AG10803 (cell line): ENCODE results near the gene GPR82.

Experiments used
- DNase-seq: peaks from one replicate; pipeline ENCODE4 v3.0.0; 2010; ENCODE audit warnings: low read depth
- H3K4me3 ChIP-seq: 2 replicates; pipeline ENCODE4 v1.5.1; 2011; ENCODE audit warnings: mild to moderate bottlenecking, low read length, control low read depth
- TF ChIP-seq, protein P1 (sequence below): conservative IDR thresholded peaks from 2 replicates; pipeline ENCODE4 v1.5.1; 2011; ENCODE audit warnings: mild to moderate bottlenecking, low read length, control low read depth, inconsistent platforms

Gene GPR82

DNA sequence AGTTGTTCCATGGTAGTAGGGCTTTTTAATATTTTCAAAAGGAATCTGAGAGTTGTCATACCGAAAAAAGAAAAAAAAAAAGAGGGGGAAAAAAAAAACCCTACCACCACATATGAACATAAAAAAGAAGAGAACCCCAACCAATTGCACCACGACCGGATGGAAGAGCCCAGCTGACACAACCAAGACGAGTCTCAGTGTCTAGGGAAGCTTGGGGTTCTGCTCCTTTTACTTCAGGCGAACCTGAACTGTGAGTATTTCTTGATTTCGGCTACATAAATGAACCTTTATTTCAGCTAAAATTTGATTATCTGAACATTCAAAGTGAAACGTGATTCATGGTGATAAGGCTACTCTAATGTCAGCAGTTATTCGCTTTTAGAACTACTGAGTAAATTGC is 35.1 kb upstream of the GPR82 start, which contains the start of gene GPR34:
Gene GPR34, plus strand, starts transcription at position 139 of the 400 bp plus-strand sequence. CDS start 6,661 bp downstream, outside the sequence.
- H3K4me3 ChIP-seq = no peak within 1 kb of the TSS
- no peak for DNase-seq

DNA sequence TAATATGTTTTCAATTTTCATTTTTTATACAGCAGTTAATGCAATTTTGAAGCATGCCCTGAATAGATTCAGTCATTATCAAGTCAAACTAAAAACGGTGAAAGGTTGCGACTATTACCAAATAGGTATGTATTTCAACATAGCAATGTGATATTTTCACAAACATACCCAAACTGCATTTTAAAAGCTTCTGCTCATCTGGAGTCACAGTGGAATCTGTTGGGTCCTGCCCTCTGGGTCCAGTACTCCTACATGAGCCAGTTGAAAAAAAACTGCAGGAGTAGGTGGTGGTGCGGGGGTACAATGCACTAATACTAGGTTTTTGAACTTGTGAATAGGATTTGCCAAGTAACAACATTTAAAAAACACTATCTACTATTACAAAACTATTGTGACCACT is 34.3 kb upstream of the GPR82 start:
- TF ChIP-seq, protein P1, sequence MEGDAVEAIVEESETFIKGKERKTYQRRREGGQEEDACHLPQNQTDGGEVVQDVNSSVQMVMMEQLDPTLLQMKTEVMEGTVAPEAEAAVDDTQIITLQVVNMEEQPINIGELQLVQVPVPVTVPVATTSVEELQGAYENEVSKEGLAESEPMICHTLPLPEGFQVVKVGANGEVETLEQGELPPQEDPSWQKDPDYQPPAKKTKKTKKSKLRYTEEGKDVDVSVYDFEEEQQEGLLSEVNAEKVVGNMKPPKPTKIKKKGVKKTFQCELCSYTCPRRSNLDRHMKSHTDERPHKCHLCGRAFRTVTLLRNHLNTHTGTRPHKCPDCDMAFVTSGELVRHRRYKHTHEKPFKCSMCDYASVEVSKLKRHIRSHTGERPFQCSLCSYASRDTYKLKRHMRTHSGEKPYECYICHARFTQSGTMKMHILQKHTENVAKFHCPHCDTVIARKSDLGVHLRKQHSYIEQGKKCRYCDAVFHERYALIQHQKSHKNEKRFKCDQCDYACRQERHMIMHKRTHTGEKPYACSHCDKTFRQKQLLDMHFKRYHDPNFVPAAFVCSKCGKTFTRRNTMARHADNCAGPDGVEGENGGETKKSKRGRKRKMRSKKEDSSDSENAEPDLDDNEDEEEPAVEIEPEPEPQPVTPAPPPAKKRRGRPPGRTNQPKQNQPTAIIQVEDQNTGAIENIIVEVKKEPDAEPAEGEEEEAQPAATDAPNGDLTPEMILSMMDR = no peak
- DNase-seq = no peak
- H3K4me3 ChIP-seq = no peak overlapping the region

More for the DNA sequence above, 35.1 kb upstream of the GPR82 start, which contains the start of gene GPR34:
- TF ChIP-seq, protein P1 = no peak

DNA sequence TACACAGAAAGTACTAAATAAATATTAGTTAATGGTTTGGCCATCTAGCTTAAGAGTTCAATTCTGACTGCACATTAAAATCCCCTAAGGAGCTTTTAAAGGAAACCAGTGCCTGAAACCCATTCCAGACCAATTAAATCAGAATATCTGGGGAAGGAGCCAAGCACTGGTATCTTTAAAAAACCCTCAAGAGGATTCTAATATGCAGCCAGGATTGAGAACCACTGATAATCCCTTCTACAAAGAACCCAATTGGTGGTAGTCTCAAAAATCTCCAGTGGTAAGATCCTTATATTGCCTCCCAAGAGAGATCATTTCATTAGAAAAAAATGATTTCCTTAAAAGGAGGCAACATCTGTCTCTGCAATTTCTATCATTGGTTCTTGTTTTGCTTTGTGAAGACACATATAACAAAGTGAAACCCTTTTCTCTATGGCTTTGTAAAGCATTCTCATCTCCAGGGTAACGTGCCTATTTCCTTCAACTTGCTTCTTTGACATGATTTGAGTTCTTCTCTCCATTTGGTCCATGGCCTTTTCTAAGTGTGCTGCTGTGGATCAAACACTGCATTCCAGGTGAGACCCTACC is 31.7 kb upstream of the GPR82 start:
- DNase-seq = peak; percentile 79

DNA sequence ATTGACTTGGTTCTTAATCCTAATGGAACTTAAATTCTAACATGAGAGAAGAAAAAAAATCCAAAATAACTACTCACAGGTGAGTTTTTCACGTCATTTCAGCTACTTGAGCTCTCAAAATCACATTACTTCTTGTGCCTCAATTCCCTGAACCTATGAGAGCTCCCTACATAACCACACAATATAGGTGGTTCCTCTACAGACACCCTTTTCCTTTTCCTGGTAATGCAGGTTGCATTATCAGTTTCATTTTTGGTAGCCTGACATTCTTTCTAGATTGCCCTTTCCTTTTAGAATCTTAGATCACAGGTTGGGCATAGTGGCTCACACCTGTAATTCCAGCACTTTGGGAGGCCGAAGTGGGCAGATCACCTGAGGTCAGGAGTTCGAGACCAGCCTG is 31.0 kb upstream of the GPR82 start:
- H3K4me3 ChIP-seq = no peak overlapping the region
- TF ChIP-seq, protein P1 = no peak
- no peak for DNase-seq

More for the DNA sequence above, 31.7 kb upstream of the GPR82 start:
- no peak overlapping the region for H3K4me3 ChIP-seq
- TF ChIP-seq, protein P1 = no peak

DNA sequence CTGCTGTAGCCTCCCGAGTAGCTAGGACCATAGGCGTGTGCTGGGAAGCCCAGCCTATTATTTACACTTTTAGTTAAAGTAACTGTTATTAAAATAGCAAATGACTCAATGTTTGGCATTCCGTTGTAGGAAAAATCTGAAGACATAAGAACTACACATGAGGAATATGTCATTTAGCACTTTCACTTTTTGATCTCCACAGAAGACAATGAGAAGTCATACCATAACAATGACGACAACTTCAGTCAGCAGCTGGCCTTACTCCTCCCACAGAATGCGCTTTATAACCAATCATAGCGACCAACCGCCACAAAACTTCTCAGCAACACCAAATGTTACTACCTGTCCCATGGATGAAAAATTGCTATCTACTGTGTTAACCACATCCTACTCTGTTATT is 28.6 kb upstream of the GPR82 start:
- no peak overlapping the region for H3K4me3 ChIP-seq
- TF ChIP-seq, protein P1 = no peak
- DNase-seq = peak; percentile 3

DNA sequence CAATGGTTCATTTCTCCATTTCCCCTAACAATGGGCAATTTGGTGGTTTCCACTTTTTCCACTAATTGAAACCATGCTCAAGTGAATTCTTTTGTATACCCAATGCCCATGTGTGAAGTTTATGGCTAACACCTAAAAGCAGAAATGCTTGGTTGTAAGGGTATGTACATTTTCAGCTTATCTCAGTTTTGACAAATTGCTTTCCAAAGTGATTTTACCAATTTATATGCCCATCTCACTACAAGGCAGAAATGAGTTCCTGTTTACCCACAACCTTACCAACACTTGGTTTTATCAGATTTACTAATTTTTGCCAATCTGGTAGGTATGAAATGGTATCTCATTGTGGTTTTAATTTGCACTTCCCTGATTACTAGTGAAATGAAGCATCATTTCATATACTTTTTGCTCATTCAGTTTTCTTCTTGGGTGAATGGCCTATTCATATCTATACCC is 20.4 kb upstream of the GPR82 start:
- no peak overlapping the region for H3K4me3 ChIP-seq
- TF ChIP-seq, protein P1 = no peak
- DNase-seq = no peak

DNA sequence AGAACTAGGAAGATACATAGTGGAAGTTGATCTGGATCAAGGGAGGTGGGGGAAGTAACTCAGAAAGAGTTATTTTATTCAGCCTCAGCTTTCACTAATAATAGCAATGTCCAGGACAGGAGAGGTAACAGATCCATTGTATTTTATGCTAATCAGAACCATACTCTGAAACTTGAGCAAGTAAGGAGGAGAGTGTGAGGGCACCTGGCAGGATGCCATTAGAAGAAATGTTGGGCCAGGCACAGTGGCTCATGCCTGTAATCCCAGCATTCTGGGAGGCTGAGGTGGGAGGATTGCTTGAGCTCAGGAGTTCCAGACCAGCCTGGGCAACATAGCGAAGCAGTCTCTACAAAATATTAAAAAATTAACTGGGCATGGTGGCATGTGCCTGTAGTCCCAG is 18.9 kb upstream of the GPR82 start:
- H3K4me3 ChIP-seq = no peak overlapping the region
- no peak for DNase-seq
- TF ChIP-seq, protein P1 = no peak
